ENCODE data around the gene KAT5.

DNA sequence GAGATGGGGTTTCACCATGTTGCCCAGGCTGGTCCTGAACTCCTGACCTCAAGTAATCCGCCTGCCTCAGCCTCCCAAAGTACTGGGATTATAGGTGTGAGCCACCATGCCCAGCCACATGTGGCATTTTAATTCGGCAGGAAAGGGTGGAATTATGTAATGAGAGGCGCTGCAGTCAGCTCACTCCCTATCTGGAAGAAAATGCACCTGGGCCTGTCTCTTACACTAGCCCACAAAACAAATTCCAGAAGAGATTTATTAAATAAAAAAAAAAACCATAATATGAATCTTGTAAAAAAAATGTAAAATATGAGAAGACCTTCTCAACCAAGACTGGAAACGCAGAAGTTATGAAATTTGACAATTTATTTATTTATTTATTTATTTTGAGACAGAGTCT is 8.2 kb upstream of the KAT5 start:
- TF ChIP-seq CTCF (IDR thresholded peaks at IDR 0.05) = no peak
- TF ChIP-seq POLR2A (IDR thresholded peaks at IDR 0.05; ENCODE audit: low read depth) = no peak
- no peak for TF ChIP-seq POLR2AphosphoS5 (IDR thresholded peaks at IDR 0.05)
- no peak for TF ChIP-seq EP300 (IDR thresholded peaks at IDR 0.05)
